Measurements from ENCODE around the gene ATP8B3.
"Not testable (repeated sequence)": the region's sequence is repeated elsewhere in the genome, so short reads cannot be mapped to it uniquely, and the experiment has no call there.

DNA sequence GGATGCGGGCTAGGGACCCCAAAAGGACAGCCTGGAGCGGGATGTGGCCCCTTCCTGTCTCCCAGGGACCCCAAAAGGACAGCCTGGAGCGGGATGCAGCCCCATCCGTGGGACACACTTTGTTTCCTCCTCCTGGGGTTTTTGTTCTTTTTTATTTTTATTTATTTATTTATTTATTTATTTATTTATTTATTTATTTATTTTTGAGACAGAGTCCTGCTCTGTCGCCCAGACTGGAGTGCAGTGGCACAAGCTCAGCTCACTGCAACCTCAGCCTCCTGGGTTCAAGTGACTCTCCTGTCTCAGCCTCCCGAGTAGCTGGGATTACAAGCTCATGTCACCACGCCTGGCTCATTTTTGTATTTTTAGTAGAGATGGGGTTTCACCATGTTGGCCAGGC lies 14.8 kb downstream of the ATP8B3 start:
- TF ChIP-seq, protein P1, sequence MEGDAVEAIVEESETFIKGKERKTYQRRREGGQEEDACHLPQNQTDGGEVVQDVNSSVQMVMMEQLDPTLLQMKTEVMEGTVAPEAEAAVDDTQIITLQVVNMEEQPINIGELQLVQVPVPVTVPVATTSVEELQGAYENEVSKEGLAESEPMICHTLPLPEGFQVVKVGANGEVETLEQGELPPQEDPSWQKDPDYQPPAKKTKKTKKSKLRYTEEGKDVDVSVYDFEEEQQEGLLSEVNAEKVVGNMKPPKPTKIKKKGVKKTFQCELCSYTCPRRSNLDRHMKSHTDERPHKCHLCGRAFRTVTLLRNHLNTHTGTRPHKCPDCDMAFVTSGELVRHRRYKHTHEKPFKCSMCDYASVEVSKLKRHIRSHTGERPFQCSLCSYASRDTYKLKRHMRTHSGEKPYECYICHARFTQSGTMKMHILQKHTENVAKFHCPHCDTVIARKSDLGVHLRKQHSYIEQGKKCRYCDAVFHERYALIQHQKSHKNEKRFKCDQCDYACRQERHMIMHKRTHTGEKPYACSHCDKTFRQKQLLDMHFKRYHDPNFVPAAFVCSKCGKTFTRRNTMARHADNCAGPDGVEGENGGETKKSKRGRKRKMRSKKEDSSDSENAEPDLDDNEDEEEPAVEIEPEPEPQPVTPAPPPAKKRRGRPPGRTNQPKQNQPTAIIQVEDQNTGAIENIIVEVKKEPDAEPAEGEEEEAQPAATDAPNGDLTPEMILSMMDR (conservative IDR thresholded peaks at IDR 0.05 in 1 of 2, IDR thresholded peaks at IDR 0.05 in 1 of 2; ENCODE audit: low read depth in 1 of 2, low read length in 2 of 2): not testable (repeated sequence)
- TF ChIP-seq EZH2 (IDR thresholded peaks at IDR 0.05; ENCODE audit: low read length, missing control alignments): not testable (repeated sequence)

Data from fibroblast of lung (primary cell).